HG03095 (cell line): ENCODE results near the gene PSAT1.

Experiments used
- ATAC-seq: cut with Tn5 transposase; IDR thresholded peaks from one replicate; pipeline ENCODE4 v1.9.1; 2021; ENCODE audit warnings: moderate library complexity; ENCODE audit not compliant: unreplicated experiment

PSAT1 gene

DNA sequence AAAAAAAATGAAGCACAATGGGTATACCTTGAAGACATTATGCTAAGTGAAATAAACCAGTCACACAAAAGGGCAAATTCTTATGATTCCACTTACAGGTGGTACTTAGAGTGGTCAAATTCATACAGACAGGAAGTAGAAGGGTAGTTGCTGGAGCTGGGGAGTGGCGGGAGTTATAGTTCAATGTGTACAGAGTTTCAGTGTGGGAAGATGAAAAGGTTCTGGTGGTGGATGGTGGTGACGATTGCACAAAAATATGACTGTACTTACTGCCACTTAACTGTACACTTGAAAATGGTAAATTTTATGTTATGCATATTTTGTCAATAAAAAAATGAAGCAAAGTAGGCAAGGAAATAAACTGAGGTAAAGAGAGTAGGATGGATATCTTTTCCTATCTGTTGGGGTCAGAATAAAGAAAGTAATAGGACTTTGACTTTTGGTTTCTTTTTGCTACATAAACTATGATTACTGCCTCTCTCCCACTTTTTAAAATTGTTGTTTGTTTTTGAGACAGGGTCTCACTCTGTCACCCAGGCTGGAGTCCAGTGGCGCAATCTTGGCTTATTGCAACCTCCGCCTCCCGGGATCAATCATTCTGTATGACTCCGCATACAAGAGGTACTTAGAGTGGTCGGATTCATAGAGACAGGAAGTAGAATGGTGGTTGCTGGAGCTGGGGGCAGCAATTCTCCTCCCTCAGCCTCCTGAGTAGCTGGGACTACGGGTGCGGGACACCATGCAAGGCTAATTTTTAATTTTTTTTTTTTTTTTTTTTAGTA lies 4.0 kb upstream of the PSAT1 start:
- ATAC-seq = no peak

DNA sequence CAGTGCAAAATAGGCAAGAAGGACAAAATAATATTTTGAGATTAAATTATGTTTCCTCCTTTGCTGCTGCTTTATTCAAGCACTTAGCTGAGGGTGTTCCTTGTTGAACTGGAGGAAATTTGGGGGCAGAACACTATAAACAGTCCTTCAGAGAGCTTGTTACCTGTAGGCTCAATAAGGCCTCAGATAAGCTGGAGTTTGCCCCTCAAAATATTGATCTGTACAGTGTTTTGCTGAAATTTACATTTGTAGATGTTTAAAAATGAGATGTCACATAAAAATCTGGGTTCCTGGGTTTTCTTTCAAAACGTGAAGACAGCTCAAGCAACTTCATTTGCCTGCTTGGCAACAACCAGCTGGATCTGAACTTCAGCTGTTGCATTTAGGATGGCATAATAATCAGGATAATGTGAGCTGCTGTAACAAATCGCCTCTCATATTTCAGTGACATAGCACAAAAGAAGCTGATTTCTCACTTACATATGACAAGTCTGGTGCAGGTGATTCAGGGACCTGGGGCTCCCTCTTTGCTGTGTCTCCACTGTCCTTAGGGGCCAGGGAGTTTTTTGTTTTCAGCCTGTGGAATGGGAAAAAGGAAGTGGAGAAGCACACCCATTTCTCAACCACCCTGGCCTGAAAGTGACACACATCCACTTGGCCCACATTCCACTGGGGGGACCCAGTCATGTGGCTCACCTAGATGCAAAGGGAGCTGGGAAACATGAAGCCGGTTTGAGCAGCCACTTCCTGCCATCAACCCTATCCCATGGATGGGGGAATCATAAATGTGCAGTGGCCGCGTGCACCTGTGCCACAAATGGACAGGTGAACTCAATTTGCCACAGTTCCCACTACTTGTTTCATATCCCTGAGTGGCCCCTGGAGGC lies 2.4 kb upstream of the PSAT1 start:
- no peak for ATAC-seq

DNA sequence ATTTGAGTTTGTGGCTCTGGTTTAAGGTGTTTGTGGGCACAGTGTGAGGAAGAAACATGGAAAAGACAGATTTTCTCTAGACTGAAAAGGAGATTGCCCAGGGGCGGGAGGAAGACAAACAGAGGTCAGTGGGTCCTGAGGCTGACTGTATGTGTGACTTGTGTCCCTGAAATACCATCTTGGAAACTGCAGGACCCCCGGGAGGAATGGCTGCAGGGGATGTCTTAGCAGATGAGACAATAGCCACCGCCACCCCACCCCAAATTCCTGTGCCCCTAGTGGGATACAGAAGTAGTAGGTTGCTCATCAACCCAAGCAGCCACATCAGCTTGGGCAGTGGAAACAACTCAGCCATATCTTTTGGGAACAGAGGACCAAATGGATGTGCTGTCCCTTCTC lies 1.7 kb upstream of the PSAT1 start:
- ATAC-seq = no peak

DNA sequence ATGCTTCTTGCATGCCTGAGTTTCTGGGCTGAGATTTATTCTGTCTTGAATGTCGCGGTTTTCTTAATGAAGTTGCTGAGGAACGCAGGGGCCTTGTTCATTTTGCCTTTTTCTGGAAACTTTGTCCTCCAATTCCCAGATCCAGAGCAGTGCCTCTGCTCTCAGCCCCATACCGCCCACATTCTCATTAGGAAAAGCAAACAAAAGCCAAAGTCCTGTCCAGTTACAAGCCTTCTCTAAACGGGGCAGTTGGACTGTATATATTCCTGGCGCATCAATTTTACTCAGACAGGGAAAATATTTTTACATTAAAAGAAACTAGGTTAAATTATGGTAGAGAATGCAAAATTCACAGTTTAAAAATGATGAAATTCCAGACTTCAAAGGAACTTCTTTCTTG lies 1.2 kb upstream of the PSAT1 start:
- no peak for ATAC-seq

DNA sequence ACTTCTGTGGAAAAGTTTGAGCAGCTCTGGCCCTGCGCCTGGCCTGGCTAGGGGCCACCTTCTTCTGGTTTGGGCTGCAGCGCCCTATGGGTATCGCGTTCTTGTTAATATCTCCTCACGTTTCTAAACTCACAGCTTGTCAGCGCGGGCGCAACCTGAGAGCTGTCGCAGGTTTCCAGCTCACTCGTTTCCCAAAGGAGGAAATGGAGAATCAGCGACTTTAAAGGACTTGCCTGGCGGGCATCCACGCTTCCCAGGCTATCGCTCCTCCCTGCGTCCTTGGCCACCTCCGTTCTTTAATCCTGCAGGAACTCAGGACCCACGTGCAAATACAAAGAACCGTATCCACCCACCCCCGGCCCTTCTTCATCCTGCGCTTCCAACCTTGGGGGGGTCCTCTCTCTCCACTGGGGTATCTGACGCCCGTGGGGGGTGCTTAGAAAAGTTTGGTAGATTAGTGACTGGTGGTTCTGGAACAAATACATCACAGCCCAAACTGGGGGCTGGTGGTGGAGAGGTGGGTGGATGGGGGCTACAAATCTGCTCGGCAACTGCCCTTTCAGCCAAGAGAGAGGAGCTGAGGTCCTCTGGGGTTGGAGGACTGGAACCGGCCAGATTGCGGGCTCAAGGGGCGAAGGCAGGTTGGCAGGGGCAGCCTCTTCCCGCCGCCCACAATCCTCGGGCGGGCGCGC lies 578 bp upstream of the PSAT1 start:
- ATAC-seq = no peak

DNA sequence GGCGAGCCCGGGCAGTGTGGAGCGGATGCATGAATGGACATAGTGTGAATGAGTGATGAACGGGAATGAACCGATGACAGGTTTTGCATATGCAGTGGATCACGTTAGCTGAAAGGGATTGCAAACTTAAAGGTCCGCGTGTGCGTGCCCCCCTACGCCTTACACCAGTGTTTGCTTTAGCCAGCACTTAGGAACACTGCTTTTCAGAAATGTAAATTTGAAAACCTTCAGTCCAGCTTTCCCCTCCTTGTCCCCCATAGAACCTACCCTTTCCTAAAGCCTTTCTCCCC lies 692 bp downstream of the PSAT1 start:
- peak; percentile 46 for ATAC-seq

DNA sequence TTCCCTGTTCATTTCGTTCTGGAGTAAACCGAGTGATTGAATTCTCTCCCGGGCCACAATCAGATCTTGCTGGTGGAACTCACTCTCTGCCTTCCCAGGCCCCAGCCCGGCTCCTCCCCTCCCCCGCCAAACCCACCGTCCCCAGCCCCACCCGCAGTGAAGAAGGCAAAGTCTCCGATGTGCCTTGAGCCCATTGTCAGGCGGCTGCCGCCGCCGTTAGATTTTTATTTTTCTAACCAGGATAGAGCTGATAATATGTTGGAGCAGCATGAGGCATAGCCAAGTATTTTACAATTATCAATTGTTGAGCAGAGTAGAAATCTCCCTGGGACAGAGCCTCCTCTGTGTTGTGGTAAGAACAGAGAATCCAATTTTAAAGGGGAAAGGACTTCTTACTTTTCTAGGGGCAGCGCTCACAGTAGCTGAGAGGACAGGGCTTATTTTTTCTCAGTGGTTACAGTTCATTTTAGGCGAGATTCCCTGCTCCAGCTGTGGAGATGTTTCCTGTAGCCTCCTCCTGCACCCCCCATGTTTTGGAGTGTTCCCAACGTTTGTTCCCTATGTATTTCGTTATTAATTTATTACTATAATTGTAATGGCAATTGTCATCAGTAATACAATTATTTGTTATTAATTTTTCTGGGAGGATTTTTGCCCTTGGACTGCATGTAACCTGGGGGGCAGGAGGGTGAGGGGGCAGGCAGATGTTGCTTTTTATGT lies 1.3 kb downstream of the PSAT1 start:
- no peak for ATAC-seq

DNA sequence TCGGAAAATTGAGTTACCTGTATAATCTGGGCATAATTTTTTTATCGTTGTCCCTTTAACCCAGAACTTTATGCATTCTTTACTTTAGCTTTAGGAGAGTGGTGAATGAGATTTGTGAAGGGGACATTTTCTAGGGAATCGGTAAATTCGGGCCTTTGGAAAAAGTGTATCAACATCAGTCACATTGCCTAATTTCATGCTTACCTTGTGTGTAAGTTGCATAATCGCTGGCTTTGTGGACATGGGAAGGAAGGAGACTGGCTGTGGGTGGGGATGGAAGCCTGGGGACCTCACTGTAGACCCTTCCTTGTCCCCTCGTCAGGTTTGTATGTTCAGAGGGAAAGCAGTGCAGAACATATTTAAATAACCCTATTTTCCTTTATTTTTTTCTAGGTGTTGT lies 3.3 kb downstream of the PSAT1 start:
- no peak for ATAC-seq

DNA sequence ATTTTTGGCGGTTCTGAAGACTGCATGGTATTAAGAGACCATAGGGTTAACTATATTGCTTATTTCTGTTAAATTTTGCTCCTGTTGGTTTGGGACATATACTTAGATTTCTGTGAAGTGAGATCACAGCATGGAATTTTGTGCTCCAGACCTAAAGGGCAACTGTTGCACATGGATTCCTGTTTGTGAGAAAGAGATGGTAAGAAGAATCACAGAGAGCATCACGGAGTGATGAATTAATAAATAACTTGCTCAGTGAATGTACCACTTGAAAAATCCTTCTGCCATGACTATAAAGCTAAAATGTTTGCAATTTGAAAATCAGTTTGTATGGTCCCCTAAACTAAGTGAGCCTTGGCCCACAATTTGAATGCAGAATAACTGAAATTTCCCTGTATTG lies 4.5 kb downstream of the PSAT1 start:
- ATAC-seq = no peak

DNA sequence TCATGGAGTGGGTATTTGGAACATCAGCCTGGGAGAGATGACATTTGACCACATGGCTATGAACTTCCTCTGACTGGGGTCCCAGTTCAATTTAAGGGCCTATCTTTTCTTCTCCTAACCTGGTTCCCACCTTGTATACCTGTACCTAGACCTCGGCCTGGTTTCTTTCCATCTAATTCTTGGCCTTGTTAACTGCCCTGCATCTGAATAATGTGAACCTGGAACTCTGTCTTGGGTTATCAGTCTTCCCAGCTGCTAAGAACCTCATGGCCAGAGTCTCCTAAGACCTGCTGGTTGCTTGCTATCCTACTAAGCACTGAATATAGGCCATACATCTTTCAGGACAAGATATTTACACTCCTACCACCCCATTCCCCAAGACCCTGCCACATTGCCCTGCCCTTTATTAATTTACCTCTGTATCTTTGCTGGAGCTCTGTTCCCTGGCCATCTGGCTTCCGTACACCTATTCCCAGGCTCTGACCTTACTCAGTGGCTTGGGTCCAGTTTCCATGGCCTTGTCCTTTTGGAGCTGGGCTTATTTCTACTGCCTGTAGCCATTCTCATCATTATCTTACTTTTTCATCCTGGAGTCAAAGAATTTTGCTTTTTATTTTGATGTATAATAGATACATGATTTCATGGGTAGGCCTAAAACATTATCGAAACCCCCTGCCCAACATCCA lies 6.6 kb downstream of the PSAT1 start:
- ATAC-seq = no peak

DNA sequence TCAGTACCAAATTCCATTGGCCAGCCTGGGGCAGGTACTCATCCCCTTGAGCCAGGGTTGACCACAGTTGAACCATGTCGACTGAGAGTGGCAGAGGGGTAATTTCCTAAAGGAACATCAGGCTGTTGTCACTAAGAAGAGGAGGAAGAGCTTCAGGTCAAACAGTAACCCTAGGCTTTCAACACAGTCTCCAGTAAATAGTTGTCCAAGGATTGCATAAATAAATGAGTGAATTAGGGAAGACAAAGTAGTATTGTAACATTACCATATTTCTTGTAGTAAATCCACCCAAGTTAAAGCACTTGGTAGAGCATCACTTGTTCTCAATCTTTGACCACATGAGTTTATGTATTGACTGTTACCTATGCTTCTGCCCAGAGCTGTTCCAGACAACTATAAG lies 7.4 kb downstream of the PSAT1 start:
- ATAC-seq = no peak

DNA sequence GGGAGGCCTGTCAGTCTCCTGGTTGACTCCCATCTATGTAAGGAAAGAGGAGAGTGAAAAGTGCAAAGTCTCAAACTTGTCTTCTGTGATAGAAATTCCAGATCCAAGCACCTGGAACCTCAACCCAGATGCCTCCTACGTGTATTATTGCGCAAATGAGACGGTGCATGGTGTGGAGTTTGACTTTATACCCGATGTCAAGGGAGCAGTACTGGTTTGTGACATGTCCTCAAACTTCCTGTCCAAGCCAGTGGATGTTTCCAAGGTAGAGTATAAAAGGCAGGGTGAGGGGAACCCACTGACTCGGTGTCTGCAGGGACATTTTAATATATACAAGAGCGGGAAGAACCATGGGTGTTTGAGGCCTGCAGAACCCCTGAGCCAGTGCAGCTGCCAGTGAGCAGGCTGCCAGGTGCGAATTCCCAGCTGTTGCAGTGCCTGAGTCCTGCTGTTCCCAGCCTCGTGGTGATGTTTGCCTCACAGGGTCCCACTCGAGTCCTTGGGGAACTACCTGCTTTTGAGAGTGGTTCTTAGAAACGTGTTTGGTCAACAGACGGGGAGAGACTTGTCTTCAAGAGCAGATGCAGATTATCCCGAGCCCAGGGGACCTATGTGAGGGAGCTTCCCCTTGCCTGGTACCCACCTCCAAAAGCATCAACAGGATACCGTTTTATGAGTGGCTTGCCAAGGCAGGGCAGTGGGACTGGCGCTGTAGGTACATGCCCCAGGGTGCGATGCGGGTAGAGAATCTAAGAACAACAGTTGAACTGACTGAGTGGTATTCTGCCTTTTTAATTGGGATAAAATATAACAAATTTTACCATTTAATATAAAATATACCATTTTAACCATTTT lies 9.5 kb downstream of the PSAT1 start:
- no peak for ATAC-seq

DNA sequence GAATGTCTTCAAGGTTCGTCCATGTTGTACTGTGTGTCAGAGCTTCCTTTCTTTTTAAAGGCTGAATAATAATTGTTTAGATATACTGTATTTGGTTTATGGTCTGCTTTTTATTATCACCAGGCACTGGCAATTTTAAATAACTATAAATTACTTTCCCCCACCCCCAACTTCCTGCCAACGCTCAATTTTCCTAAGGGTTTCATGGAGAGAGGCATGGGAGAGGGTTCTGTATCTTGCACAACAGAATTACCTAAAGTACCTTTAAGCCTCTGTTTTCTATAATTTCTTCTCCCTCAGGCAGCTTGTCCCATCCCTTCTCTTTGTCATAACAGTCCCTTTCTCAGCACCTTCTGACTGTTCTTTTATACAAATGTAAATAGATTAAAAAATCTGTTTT lies 10.4 kb downstream of the PSAT1 start:
- ATAC-seq = no peak

DNA sequence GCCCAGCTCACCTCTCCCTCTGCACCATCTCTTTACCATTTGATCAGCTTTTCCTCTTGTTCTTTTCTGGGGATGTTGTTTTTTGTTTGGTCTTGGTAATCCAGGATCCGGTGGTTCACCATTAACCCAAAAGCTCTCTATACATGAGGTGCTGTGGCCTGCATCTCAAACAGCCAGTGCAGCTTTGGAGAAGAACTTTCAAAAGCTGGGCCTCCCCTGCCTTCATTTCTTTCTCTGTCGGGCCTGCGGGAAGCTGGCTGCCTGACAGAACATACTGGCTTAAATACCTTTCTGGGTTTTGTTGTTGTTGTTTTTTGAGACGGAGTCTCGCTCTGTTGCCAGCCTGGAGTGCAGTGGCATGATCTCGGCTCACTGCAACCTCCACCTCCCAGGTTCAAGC lies 12.1 kb downstream of the PSAT1 start:
- ATAC-seq = no peak

DNA sequence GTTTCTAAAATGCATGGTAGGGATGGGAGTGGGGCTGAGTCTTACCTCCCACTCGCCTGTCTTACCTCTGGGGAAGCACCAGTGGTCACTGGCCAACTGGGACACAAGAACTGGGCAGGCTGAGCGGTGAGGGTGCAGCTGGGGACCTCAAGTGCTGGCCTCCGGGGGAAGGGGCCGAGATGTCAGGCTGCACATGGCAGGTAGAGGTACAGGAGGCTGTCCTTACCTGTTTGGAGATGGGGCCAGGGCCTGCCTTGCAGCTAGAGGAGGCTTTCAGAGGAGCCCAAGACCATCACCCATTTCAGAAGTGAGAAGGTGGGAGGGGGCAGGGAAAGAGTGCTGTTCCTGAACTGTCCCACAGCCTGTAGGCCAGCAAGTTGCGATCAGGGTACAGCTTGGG lies 14.2 kb downstream of the PSAT1 start:
- no peak for ATAC-seq

DNA sequence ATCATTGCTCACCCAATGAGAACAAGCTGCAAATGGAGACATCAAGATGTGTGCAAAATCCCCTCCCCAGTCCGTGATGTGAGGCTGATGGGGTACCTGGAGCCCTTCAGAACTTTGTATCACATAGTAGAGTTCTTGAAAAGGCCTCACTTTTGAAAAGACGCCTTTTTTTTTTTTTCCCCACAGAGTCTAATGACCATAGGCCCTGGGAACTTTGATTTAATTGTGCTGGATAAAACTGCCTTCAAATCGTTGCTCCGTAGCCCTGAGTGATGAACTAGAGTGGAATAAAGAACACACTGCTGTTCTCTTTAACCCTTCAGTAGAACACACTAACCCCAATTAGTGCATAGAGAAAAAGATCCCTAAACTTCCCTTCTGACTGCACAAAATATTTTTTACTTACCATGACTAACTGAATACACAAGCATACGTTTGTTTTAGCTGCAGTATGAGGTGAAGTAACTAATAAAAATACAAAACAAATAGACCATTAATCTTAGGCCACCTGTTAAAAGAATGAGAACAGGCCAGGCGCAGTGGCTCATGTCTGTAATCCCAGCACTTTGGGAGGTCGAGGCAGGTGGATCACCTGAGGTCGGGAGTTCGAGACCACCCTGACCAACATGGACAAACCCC lies 15.1 kb downstream of the PSAT1 start:
- no peak for ATAC-seq

DNA sequence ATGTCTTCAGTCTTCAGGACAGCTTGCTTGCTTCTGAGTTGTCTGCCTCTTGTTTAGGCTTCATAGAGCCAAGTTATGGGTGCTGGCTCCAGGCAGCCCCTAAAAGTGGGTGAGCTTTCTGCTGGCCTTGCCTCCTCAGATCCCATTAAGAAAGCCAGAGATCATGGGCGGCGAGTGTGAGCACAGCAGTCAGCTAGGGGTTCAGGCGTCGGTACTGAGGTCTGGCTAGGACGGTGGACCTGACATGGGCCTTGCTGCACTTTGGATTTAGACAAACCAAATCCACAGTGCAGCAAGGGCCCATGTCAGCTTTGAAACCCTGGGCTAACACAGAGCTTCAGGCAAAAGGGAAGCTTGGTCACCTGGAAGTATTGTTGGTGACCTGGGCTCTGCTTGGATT lies 17.6 kb downstream of the PSAT1 start:
- ATAC-seq = no peak

DNA sequence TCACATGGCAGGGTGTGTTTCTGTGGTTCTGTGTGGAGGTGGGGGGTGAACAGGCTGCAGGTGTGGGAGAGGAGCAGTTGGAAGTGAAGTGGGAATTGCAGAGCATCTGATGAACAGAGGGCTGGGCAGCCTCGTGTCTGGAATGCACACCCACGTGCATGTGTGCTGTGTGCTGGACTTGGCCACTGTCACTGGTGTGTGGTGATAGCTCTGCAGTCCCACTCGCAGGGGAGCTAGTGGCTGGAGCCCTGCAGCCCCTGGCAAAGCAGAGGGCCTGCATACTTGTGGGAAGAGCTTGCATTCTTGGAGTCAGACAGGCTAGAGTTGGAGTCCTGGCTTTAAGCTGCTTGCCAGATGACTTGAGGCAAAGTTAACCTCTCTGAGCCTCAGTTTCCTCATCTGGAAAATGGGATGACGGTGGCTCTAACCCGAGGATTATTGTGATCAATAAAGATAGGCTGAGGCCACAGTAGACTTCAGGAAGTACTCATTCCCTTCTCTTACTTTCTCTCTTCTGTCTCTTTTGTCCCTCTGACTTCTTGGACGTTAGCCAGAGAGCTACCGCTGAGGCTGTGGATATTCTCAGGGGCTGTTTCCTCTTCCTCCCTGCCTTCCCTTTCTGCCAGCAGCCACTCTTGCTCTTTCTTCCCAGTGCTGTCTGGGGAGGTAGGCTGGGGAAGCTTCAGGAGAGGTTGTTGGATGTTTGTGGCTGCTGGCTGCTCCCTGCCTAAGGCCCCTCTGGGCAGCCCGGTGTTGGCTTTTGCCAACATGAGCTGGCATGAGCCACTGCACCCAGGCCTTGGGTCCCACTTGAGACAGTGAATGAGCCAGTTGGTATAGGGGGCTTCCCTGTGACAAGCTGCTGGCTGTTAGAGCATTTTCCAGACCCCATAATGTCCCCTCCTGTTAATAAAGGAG lies 18.3 kb downstream of the PSAT1 start:
- no peak for ATAC-seq
